ENCODE measurements around the gene ASXL3. TPM values are rescaled to one million over a fixed set of nuclear protein-coding genes. Genes with fewer than 3 reads are reported as not detected.

The ASXL3 gene
- 5.3 TPM for polyA plus RNA-seq (ENCODE audit: insufficient read length)

GRCh38 chr18:33577685-33578517 is at the start of gene ASXL3:
TSS of gene ASXL3 (plus strand) at chr18:33578219. CDS start at chr18:33578632, 413 bp downstream.
- no peak for DNase-seq (ENCODE audit: low read depth)

DNA sequence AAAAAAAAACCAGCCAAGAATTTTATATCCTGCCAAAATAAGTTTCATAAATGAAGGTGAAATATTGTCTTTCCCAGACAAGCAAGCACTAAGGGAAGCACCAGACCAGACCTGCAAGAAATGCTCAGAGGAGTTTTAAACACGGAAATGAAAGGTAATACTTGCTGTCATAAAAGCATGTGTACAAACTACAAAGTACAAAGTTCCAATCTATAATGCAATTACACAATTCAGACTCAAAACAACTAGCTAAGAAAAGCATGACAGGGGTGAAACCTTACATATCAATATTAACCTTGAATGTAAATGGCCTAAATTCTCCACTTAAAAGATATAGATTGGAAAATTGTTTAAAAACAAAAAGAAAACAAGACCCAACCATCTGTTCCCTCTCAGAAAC is 45.0 kb upstream of the ASXL3 start:
- DNase-seq (ENCODE audit: low read depth): no peak

DNA sequence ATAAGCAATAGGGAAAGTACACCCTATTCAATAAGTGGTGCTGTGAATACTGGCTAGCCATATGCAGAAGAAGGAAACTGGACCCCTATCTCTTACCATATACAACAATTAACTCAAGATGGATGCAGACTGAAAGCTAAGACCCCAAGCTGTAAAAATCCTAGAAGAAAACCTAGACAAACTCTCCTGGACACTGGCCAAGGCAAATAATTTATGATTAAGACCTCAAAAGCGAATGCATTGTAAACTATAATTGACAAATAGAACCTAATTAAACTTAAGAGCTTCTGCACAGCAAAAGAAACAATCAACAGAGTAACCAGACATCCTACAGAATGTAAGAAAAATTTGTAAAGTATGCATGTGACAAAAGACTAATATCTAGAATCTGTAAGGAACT is 41.1 kb upstream of the ASXL3 start:
- no peak for DNase-seq (ENCODE audit: low read depth)

GRCh38 chr18:33538418-33539042 is 39.5 kb upstream of the ASXL3 start:
- DNase-seq (ENCODE audit: low read depth): no peak

DNA sequence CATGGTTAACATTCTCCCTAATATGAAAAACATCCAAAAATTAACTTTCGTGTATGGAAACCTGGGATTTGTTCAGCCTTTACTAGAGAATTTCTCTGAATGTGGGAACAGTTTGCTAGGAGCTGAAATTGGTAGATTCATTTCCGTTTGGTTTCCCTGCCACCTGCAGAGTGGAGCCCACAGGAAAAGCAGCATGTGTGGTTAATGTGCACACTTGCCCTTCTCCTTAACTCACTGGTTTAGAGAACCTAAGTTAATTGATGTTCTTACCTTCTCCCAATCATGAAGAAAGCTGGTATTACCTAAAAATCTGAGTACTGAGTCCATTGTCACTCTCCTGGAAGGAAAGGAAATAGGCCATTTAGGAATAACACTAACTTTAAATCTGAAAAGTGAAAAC is 37.6 kb upstream of the ASXL3 start:
- DNase-seq (ENCODE audit: low read depth): no peak

- no peak for DNase-seq (ENCODE audit: low read depth)
These were observed 36.7 kb upstream of the ASXL3 start for GRCh38 chr18:33541316-33541715.

DNA sequence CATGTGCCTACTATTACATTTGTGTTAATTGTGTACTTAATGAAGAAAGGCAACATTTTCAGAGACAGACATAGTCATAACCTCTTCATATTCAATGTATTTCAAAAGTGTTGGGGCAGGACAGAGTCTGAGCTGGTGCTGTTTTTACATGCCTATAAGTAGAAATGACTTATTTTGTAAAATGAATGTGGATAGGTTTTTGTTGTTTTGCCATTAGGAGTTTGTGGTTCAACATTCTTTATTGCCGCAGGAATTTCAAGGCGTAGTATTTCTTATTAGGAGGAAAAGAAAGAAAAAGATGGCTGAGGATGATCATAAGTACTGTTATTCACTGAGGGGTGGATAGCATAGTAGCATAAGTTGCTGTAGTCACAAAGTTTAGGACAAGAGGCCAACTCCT is 21.2 kb upstream of the ASXL3 start:
- DNase-seq (ENCODE audit: low read depth): no peak

- DNase-seq (ENCODE audit: low read depth): no peak
These were observed 20.3 kb upstream of the ASXL3 start for GRCh38 chr18:33557706-33558105.

DNA sequence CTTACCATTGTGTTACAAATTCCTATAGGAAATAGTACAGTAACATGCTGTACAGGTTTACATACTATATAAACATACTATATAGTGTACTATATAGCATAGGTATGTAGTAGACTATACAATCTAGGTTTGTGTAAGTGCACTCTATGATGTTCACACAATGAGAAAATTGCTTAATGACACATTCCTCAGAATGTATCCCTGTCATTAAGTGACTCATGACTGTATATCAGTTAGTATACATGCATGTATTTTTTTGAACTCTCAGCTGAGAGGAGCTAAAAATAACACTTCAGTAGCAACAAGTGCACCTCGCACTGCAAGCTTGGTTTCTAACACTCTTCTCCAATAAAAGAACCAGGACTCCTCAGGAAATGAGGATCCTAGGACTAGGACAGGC is 19.5 kb upstream of the ASXL3 start:
- no peak for DNase-seq (ENCODE audit: low read depth)

DNA sequence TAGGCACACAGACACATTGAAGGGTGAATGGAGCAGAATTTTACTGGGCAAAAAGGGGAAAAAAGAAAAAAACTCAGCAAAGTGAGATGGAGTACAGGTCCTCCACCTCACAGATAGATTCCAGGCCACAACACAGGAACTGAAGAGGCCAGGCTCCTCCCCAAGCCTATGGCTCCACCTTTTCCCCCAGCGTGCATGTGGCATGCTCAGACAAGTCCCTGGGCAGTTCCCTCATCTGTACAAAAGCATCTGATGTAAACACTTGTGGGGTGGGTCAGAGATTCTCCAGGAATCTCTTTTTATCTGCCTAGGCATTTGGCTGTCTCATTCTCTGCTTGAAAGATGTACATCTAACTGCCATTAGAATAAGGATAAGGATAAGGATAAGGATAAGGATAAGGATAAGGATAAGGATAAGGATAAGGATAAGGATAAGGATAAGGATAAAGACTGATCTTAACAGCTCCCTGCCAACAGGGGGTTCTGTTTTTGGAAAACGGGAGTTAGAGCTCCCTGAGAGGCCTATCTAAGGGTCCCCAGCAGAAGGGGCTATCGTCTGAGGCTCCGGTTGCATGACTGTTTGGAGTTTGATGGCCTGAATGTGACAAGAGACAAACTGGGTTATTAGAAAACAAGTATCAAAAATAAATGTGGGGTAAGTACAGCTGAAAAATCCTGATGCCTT is 17.2 kb upstream of the ASXL3 start:
- no peak for DNase-seq (ENCODE audit: low read depth)

DNA sequence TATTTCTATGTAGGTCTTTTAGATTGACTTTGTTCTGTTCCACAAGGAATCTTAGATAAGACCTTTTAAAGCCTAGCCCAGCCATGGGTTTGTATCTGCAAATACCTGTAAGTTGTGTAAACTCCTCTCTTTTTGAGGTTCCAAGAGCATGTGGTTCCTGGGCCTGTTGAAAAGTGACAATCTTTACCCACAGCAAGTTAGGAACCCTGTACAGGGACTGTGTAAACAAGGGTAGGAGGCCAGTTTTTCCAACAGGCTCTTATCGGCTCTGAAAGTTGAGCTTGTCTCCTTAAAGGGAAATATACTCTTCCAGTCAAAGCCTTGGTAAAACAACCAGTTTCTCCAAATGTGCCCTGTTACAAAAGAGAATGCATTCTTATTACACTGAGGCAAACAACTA is 15.3 kb upstream of the ASXL3 start:
- no peak for DNase-seq (ENCODE audit: low read depth)

- DNase-seq (ENCODE audit: low read depth): no peak
These were observed 10.3 kb upstream of the ASXL3 start for GRCh38 chr18:33567705-33568104.

- DNase-seq (ENCODE audit: low read depth): no peak
These were observed 5.8 kb upstream of the ASXL3 start for GRCh38 chr18:33571998-33572787.

DNA sequence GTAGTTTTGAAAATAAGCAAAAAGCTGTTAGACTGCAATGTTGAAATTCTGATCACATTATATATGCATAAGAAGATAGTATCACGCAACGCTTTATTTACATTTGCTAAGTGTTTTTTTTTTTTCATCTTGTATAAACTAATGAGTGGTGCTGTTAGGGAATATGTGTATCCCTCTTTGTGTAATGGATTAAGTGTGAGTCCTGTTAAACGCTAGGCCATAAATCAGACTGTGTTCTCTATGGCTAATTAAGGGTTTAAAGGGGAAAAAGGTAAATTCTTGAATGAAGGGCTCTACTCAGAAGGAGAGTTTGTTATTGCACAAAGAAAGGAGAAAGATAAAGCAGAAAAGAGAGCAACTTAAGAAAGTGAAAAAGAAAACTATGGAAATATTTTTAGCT is 4.8 kb upstream of the ASXL3 start:
- DNase-seq (ENCODE audit: low read depth): no peak

DNA sequence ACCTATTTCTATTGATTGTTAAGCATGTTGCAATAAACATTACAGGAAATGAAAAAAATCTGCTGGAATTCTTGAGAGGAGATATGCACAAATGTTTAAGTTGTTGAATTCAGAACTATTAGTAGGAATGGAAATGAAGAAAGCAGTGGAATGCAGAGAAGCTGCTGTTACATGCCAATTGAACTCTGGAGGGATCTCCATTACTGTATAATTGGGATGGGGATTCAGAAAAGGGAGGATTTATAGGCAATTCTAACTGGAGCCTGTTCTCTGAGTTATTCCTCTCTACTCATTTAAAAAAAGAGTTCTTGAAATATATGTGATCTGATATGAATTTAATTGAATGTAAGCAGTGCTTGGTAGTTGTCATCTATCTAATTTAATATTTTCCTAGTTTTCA is 2.6 kb upstream of the ASXL3 start:
- DNase-seq (ENCODE audit: low read depth): no peak

DNA sequence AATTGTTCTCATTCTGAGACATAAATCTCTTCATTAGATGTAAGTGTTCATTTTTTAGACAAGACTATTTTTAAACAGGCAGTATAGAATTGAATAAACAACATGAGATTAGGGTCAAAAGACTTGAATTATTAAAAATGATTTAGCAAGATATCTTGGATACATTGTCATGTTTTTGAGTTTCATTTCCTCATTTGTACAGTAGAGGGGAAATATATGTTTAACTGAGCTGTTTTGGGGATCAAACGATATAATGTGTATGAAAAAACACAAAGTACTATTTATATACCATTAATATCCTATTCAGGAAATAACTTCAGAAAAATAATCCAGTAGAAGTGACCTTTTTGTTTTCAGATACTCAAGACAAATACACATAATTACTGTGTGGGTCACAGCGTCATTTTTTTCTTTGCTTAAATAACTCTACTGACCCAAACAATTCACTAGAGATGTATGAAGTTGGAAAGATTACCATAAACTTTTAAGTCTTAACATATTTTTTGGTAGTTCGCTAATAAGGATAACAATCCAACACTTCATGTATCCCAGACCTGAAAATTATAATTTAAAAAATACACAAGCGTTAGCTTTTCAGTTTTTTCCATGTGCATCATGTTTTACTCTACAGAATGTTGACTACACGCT is 896 bp upstream of the ASXL3 start:
- DNase-seq (ENCODE audit: low read depth): no peak

DNA sequence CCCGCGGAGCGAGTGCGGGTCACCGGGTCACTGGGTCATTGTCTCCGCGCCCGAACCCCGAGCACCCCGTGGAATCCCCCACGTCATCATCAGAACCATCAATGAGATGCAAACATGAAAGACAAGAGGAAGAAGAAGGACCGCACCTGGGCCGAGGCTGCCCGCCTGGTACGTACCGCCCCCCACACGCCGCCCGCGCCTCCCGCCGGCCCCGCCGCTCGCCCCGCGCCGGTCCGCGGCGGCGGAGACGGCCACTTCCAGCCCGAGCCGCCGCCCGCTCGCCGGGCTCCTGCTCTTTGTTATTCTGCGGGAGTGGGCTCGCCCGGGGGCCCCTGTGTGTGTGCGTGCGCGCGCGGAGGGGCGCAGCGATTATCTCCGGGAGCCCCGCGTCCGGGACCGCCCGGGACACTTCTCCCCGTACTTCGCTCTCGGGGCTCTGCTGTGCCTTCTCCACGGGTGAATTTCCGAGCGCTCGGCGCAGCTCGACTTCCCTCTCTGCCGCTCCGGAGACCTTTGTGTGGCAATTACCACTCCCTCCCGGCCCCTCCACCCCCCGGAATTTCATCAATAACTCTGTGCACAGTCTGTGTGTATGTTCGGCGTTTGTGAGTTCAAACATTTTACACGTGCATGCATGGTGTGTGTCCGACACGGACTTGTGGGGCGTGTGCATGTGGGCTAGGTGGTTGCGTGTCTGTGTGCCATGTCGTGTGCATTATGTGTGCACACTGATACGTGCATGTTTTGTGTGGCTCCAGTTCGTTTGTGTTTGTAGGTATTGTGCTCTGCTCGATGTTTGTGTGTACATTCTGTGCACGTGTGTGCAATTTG is 714 bp downstream of the ASXL3 start:
- DNase-seq (ENCODE audit: low read depth): no peak

GRCh38 chr18:33579349-33580215 is 1.6 kb downstream of the ASXL3 start:
- no peak for DNase-seq (ENCODE audit: low read depth)

DNA sequence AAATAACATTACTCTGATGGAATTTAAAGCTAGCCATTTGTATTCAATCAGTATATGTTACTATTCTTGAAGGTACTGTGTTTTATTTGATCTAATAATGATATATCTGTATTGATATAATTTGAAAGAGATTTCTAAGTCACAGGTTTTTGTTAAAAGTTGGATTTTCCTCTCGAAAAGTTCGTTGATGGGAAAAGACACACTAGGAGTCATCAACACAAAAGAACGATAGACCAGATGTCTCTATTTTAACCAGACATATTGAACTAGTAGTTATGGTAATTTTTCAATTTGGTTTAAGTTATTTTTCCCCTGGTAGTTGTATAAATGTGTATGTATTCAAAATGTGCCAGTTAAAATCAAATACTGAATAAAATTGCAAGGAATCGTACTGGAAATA is 2.5 kb downstream of the ASXL3 start:
- no peak for DNase-seq (ENCODE audit: low read depth)

GRCh38 chr18:33581856-33582255 is 3.8 kb downstream of the ASXL3 start:
- DNase-seq (ENCODE audit: low read depth): no peak

Data from forelimb muscle (tissue), 1 donor.